Thyroid gland (tissue), 4 donors: ENCODE results near the gene SPDYC. TPM values are rescaled to one million over a fixed set of nuclear protein-coding genes. Genes with fewer than 3 reads are reported as not detected.

ENCODE experiments used
- DNase-seq, 2 donors: peaks; one replicate each; pipeline ENCODE4 v3.0.0-alpha.2; 2019
- H3K27ac ChIP-seq, 3 donors: fragments of 200-600 bp; sonication (generic); 1 replicate in 2 of 3; 2 replicates in 1 of 3; pipeline ENCODE4 v1.5.1; 2016 to 2019; ENCODE audit warnings: mild to moderate bottlenecking in 1 of 3, moderate library complexity in 1 of 3
- H3K27me3 ChIP-seq: fragments of 200-600 bp; sonication (generic); one replicate; pipeline ENCODE4 v1.5.1; 2019
- H3K36me3 ChIP-seq, 2 donors: fragments of 200-600 bp; sonication (generic); one replicate each; pipeline ENCODE4 v1.5.1; 2016 to 2019
- H3K4me1 ChIP-seq, 2 donors: fragments of 200-600 bp; sonication (generic); one replicate each; pipeline ENCODE4 v1.5.1; 2017 to 2019
- H3K4me3 ChIP-seq, 3 donors: fragments of 200-600 bp; sonication (generic); replicated peaks in 1 of 3; 1 replicate in 2 of 3; 2 replicates in 1 of 3; pipeline ENCODE4 v1.5.1; 2016; ENCODE audit warnings: mild to moderate bottlenecking in 1 of 3
- H3K9me3 ChIP-seq: fragments of 200-600 bp; sonication (generic); one replicate; pipeline ENCODE4 v1.5.1; 2017
- POLR2A ChIP-seq, 2 donors: fragments of 450-650 bp; IDR thresholded peaks; one replicate each; pipeline ENCODE4 v1.6.1; 2017; ENCODE audit warnings: antibody characterized with exemption in 2 of 2, mild to moderate bottlenecking in 2 of 2, moderate library complexity in 1 of 2
- WGBS, 2 donors: methylation state at CpG; one replicate each; pipeline ENCODE4 v1.1.5; 2017; 5-methylcytosine and 5-hydroxymethylcytosine counted together
- intact Hi-C: fragments of 100-400 bp; cut with DNase I; formaldehyde crosslinking; loops from one replicate; pipeline ENCODE4 v1.15.1; 2023
- total RNA-seq, 4 donors: library from RNA; depleted of rRNA; stranded (reverse); fragments of >200 nt; gene quantifications; one replicate each; pipeline ENCODE4 v1.2.3, GENCODE V29; 2016
- TF ChIP-seq, protein P1 (sequence below), 6 experiments: fragments of 200-600 bp in 3 of 6; fragments of 450-650 bp in 3 of 6; sonication (generic) in 3 of 6; IDR thresholded peaks; one replicate each; pipeline ENCODE4 v1.5.1; 2016 to 2019; ENCODE audit warnings: antibody characterized with exemption in 6 of 6, mild to moderate bottlenecking in 2 of 6, inconsistent platforms in 1 of 6, moderate library complexity in 1 of 6

The SPDYC gene
- total RNA-seq, 4 donors from 2014 or later = not detected

GRCh38 chr11:65205602-65205967 lies 35.6 kb downstream of the SPDYC start:
- no peak overlapping the region for H3K27ac ChIP-seq
- H3K4me3 ChIP-seq = no peak overlapping the region
- intact Hi-C loops = no loop called here
- 86 to 93% methylated on average over 3 of the region's 3 CpGs for WGBS, 2 donors
- TF ChIP-seq, protein P1, sequence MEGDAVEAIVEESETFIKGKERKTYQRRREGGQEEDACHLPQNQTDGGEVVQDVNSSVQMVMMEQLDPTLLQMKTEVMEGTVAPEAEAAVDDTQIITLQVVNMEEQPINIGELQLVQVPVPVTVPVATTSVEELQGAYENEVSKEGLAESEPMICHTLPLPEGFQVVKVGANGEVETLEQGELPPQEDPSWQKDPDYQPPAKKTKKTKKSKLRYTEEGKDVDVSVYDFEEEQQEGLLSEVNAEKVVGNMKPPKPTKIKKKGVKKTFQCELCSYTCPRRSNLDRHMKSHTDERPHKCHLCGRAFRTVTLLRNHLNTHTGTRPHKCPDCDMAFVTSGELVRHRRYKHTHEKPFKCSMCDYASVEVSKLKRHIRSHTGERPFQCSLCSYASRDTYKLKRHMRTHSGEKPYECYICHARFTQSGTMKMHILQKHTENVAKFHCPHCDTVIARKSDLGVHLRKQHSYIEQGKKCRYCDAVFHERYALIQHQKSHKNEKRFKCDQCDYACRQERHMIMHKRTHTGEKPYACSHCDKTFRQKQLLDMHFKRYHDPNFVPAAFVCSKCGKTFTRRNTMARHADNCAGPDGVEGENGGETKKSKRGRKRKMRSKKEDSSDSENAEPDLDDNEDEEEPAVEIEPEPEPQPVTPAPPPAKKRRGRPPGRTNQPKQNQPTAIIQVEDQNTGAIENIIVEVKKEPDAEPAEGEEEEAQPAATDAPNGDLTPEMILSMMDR (IDR thresholded peaks at IDR 0.05) = no peak
- TF ChIP-seq POLR2A (IDR thresholded peaks at IDR 0.05) = no peak
- no peak for DNase-seq
- peaks cover 41 to 63% of the 10 kb centered on the region in 2 donors for H3K36me3 ChIP-seq
- H3K4me1 ChIP-seq = no peaks in the 10 kb centered on the region
- H3K9me3 ChIP-seq = no peaks in the 10 kb centered on the region
- no peaks in the 10 kb centered on the region for H3K27me3 ChIP-seq

DNA sequence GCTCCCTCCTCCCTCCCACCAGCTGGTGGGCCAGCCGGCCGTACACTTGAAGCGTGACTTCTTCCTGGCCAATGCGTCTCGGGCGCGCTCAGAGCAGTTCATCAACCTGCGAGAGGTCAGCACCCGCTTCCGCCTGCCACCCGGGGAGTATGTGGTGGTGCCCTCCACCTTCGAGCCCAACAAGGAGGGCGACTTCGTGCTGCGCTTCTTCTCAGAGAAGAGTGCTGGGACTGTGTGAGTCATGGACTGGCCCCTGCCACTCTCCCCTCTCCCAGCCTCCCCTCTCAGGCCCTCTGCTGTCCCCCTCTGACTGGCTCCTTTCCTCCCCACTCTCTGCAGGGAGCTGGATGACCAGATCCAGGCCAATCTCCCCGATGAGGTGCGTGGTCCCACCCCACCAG lies 36.4 kb downstream of the SPDYC start:
- 100% methylated on average over 4 of the region's 17 CpGs for WGBS, 2 donors
- peaks cover 49 to 71% of the 10 kb centered on the region in 2 donors for H3K36me3 ChIP-seq
- intact Hi-C loops = no loop called here
- H3K27me3 ChIP-seq = no peaks in the 10 kb centered on the region
- TF ChIP-seq POLR2A (IDR thresholded peaks at IDR 0.05) = no peak
- TF ChIP-seq, protein P1 (IDR thresholded peaks at IDR 0.05) = no peak
- no peak overlapping the region for H3K27ac ChIP-seq
- H3K4me3 ChIP-seq = no peak overlapping the region
- no peak for DNase-seq
- H3K9me3 ChIP-seq = no peaks in the 10 kb centered on the region
- H3K4me1 ChIP-seq = no peaks in the 10 kb centered on the region

DNA sequence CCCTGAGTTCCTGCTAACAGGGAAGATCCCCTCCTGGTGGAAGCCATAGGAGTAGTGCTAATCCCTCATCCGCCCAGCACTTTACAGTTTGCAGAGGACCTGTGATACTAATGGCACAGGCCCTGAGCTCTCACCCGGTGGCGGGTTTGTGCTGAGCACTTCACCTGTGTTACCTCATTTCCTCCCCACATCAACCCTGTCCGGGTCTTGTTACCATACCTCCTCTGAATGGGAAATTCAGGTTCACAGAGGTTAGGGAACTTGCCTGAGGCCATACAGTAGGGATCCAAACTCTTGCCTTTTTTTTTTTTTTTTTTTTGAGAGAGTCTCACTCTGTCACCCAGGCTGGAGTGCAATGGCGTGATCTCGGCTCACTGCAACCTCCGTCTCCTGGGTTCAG lies 36.9 kb downstream of the SPDYC start:
- peaks cover 53 to 72% of the 10 kb centered on the region in 2 donors for H3K36me3 ChIP-seq
- intact Hi-C loops = no loop called here
- no peak for TF ChIP-seq POLR2A (IDR thresholded peaks at IDR 0.05)
- TF ChIP-seq, protein P1 (IDR thresholded peaks at IDR 0.05) = no peak
- WGBS, 2 donors = 83 to 96% methylated on average over 7 of the region's 7 CpGs
- H3K4me1 ChIP-seq = no peaks in the 10 kb centered on the region
- no peak overlapping the region for H3K27ac ChIP-seq
- no peaks in the 10 kb centered on the region for H3K9me3 ChIP-seq
- DNase-seq = no peak
- no peak overlapping the region for H3K4me3 ChIP-seq
- no peaks in the 10 kb centered on the region for H3K27me3 ChIP-seq

DNA sequence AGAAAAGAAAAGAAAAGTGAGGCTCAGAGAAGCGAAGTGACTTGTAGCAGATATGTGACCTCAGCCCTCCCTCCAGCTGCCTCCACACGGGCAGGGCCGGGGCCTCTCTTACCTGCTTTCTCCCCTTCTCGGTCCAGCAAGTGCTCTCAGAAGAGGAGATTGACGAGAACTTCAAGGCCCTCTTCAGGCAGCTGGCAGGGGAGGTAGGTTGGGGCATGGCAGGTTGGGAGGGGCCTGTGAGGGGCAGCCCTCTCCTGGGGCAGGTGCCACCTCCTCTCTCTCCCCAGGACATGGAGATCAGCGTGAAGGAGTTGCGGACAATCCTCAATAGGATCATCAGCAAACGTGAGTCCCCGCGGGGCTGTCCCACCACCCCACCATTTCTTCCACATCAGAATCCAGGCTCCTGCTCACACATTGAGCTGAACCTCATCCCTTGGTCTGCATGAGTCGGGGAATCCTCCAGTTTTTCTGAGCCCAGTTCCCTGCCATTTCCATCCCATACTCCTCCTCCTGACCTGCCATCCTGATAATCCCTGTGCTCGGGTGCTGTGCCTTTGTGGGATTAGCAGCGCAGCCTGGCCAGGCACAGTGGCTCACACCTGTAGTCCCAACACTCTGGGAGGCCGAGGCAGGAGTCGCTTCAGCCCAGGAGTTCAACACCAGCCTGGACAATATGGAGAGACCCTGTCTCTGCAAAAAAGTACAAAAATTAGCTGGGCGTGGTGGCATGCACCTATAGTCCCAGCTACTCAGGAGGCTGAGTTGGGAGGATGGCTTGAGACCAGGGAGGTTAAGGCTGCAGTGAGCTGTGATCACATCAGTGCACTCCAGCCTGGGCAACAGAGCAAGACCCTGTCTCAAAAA lies 38.1 kb downstream of the SPDYC start:
- no peak overlapping the region for H3K4me3 ChIP-seq
- intact Hi-C loops = no loop called here
- no peaks in the 10 kb centered on the region for H3K27me3 ChIP-seq
- H3K27ac ChIP-seq = no peak overlapping the region
- TF ChIP-seq POLR2A (IDR thresholded peaks at IDR 0.05) = no peak
- TF ChIP-seq, protein P1 (IDR thresholded peaks at IDR 0.05) = no peak
- no peaks in the 10 kb centered on the region for H3K4me1 ChIP-seq
- DNase-seq = no peak
- H3K36me3 ChIP-seq = peaks cover 53 to 71% of the 10 kb centered on the region in 2 donors
- H3K9me3 ChIP-seq = no peaks in the 10 kb centered on the region
- 75 to 82% methylated on average over 13 to 16 of the region's 16 CpGs for WGBS, 2 donors
